H1 (cell line): Measurements from ENCODE around the gene RWDD1. TPM values are rescaled to one million over a fixed set of nuclear protein-coding genes. Genes with fewer than 3 reads are reported as not detected.

Experiments
- CTCF ChIA-PET: fragments of 300-600 bp; sonication (Branson Sonifier 250); formaldehyde crosslinking; loops from one replicate; lab custom pipeline; 2021; ENCODE audit not compliant: partially characterized antibody; lab: Charles Lee
- POLR2A ChIA-PET: fragments of 300-600 bp; sonication (Branson Sonifier 250); formaldehyde crosslinking; loops from one replicate; lab custom pipeline; 2021; ENCODE audit warnings: inconsistent platforms; ENCODE audit not compliant: partially characterized antibody; lab: Charles Lee
- DNase-seq, 2 experiments: peaks; one replicate each; pipeline versions ENCODE4 v3.0.0 to v3.0.0-alpha.2; 2010 to 2022; ENCODE audit warnings: low spot score in 2 of 2, low read depth in 1 of 2, mixed read lengths in 1 of 2
- FAIRE-seq: peaks from 2 replicates; lab custom pipeline; 2011; peaks lifted over from hg19 to GRCh38; lab: Jason Lieb, UNC
- H2AFZ ChIP-seq: 2 replicates; pipeline ENCODE4 v1.8.1; 2012; ENCODE audit warnings: low read length, inconsistent platforms
- H2AK5ac ChIP-seq: 2 replicates; pipeline ENCODE4 v1.6.1; 2013; ENCODE audit warnings: low read depth, low read length
- H2BK120ac ChIP-seq: replicated peaks from 2 replicates; pipeline ENCODE3; 2013; ENCODE audit warnings: low read depth, low read length, inconsistent platforms
- H2BK12ac ChIP-seq: 2 replicates; pipeline ENCODE4 v1.6.1; 2013; ENCODE audit warnings: low read depth, low read length
- H2BK15ac ChIP-seq: 2 replicates; pipeline ENCODE4 v1.6.1; 2013; ENCODE audit warnings: low read length
- H2BK20ac ChIP-seq: 2 replicates; pipeline ENCODE4 v1.6.1; 2013; ENCODE audit warnings: low read length
- H2BK5ac ChIP-seq: 2 replicates; pipeline ENCODE4 v1.6.1; 2013; ENCODE audit warnings: low read depth, low read length
- H3K14ac ChIP-seq: 2 replicates; pipeline ENCODE4 v1.6.1; 2013; ENCODE audit warnings: inconsistent platforms; ENCODE audit not compliant: insufficient read length
- H3K18ac ChIP-seq: 2 replicates; pipeline ENCODE4 v1.6.1; 2013; ENCODE audit warnings: low read length; ENCODE audit errors: extremely low read depth
- H3K23ac ChIP-seq: 2 replicates; pipeline ENCODE4 v1.6.1; 2013; ENCODE audit warnings: inconsistent platforms; ENCODE audit not compliant: insufficient read length
- H3K23me2 ChIP-seq: 2 replicates; pipeline ENCODE4 v1.6.1; 2013; ENCODE audit warnings: low read depth, low read length
- H3K27ac ChIP-seq: 2 replicates; pipeline ENCODE4 v1.6.1; 2011; ENCODE audit warnings: low read depth, low read length, inconsistent platforms
- H3K27me3 ChIP-seq, 4 experiments: replicated peaks in 1 of 4; 1 replicate in 1 of 4; 2 replicates in 3 of 4; pipeline versions ENCODE4 v1.6.1 to v1.8.1; 2011 to 2013; ENCODE audit warnings: low read length in 3 of 4, mild to moderate bottlenecking in 3 of 4, inconsistent platforms in 2 of 4, mixed read lengths in 2 of 4, moderate library complexity in 1 of 4; ENCODE audit not compliant: control insufficient read depth in 3 of 4, insufficient read depth in 3 of 4; ENCODE audit errors: extremely low read depth in 1 of 4
- H3K36me3 ChIP-seq, 4 experiments: 2 replicates each; pipeline versions ENCODE4 v1.6.1 to v1.8.1; 2011 to 2013; ENCODE audit warnings: mild to moderate bottlenecking in 4 of 4, low read length in 3 of 4, moderate library complexity in 2 of 4, control low read depth in 1 of 4, inconsistent platforms in 1 of 4; ENCODE audit not compliant: insufficient read depth in 4 of 4, control insufficient read depth in 2 of 4
- H3K4ac ChIP-seq: replicated peaks from 2 replicates; pipeline ENCODE3; 2013; ENCODE audit warnings: low read length, low read depth, mixed read lengths, inconsistent platforms; ENCODE audit not compliant: insufficient read length
- H3K4me1 ChIP-seq, 4 experiments: replicated peaks in 1 of 4; 1 replicate in 1 of 4; 2 replicates in 3 of 4; pipeline versions ENCODE4 v1.6.1 to v1.8.1; 2011 to 2013; ENCODE audit warnings: low read length in 3 of 4, inconsistent platforms in 2 of 4, mixed read lengths in 1 of 4; ENCODE audit not compliant: insufficient read depth in 4 of 4, control insufficient read depth in 3 of 4
- H3K4me2 ChIP-seq, 2 experiments: 2 replicates each; pipeline versions ENCODE4 v1.6.1 to v1.8.1; 2011 to 2013; ENCODE audit warnings: low read depth in 2 of 2, low read length in 2 of 2, control low read depth in 1 of 2, inconsistent platforms in 1 of 2, mild to moderate bottlenecking in 1 of 2; ENCODE audit not compliant: insufficient read depth in 1 of 2
- H3K4me3 ChIP-seq, 4 experiments: fragments of 200-600, 300-600 bp in 1 of 4; sonication (generic), shearing (Covaris generic), sonication (Bioruptor Twin) in 1 of 4; 2 replicates each; pipeline versions ENCODE4 v1.5.1 to v1.8.1; 2011 to 2016; ENCODE audit warnings: low read length in 4 of 4, low read depth in 3 of 4, control low read depth in 2 of 4, inconsistent platforms in 2 of 4, mild to moderate bottlenecking in 2 of 4, mixed read lengths in 1 of 4, moderate library complexity in 1 of 4; ENCODE audit not compliant: insufficient read depth in 2 of 4; ENCODE audit errors: extremely low read depth in 1 of 4
- H3K56ac ChIP-seq: replicated peaks from 2 replicates; pipeline ENCODE3; 2013; ENCODE audit warnings: low read depth, mild to moderate bottlenecking, mixed read lengths, low read length, inconsistent platforms; ENCODE audit not compliant: insufficient read length
- H3K79me1 ChIP-seq: 2 replicates; pipeline ENCODE4 v1.6.1; 2013; ENCODE audit warnings: low read depth, low read length, control low read depth
- H3K79me2 ChIP-seq, 2 experiments: 2 replicates each; pipeline versions ENCODE4 v1.6.1 to v1.8.1; 2012 to 2013; ENCODE audit warnings: low read length in 2 of 2, mild to moderate bottlenecking in 2 of 2, inconsistent platforms in 1 of 2; ENCODE audit not compliant: insufficient read depth in 2 of 2, control insufficient read depth in 1 of 2
- H3K9ac ChIP-seq, 4 experiments: replicated peaks in 1 of 4; 1 replicate in 1 of 4; 2 replicates in 3 of 4; pipeline versions ENCODE4 v1.6.1 to v1.8.1; 2011 to 2013; ENCODE audit warnings: low read depth in 3 of 4, low read length in 3 of 4, control low read depth in 2 of 4, mild to moderate bottlenecking in 2 of 4, moderate library complexity in 2 of 4, inconsistent platforms in 1 of 4; ENCODE audit errors: extremely low read depth in 1 of 4
- H3K9me3 ChIP-seq, 2 experiments: 2 replicates each; pipeline versions ENCODE4 v1.6.1 to v1.8.1; 2012 to 2013; ENCODE audit warnings: mild to moderate bottlenecking in 2 of 2, moderate library complexity in 2 of 2, control low read depth in 1 of 2, inconsistent platforms in 1 of 2, low read depth in 1 of 2, low read length in 1 of 2, mixed read lengths in 1 of 2; ENCODE audit not compliant: insufficient read depth in 2 of 2
- H4K20me1 ChIP-seq, 2 experiments: replicated peaks in 1 of 2; 2 replicates each; pipeline versions ENCODE3 to v1.8.1; 2011 to 2013; ENCODE audit warnings: inconsistent platforms in 2 of 2, low read length in 2 of 2, mild to moderate bottlenecking in 1 of 2; ENCODE audit not compliant: insufficient read depth in 2 of 2, control insufficient read depth in 1 of 2
- H4K5ac ChIP-seq: 2 replicates; pipeline ENCODE4 v1.6.1; 2013; ENCODE audit warnings: low read length, low read depth, mixed read lengths, inconsistent platforms; ENCODE audit not compliant: insufficient read length
- H4K8ac ChIP-seq: 2 replicates; pipeline ENCODE4 v1.8.0; 2013; ENCODE audit warnings: mild to moderate bottlenecking, moderate library complexity, low read length, inconsistent platforms; ENCODE audit not compliant: insufficient read depth; ENCODE audit errors: extremely low read depth
- H4K91ac ChIP-seq: replicated peaks from 2 replicates; pipeline ENCODE3; 2013; ENCODE audit warnings: low read length, mixed read lengths, inconsistent platforms; ENCODE audit not compliant: insufficient read length
- E2F6 ChIP-seq: IDR thresholded peaks from 2 replicates; pipeline ENCODE4 v1.6.1; 2012; ENCODE audit warnings: inconsistent platforms
- RBBP5 ChIP-seq: IDR thresholded peaks from 2 replicates; pipeline ENCODE4 v1.7.1; 2012; ENCODE audit warnings: low read depth, mild to moderate bottlenecking, inconsistent platforms, low read length, moderate library complexity, borderline replicate concordance
- SIN3A ChIP-seq, 2 experiments: IDR thresholded peaks in 1 of 2; conservative IDR thresholded peaks in 1 of 2; 2 replicates each; pipeline ENCODE4 v1.6.1; 2011 to 2012; ENCODE audit warnings: low read length in 2 of 2, improper control_type of control experiment in 1 of 2, low read depth in 1 of 2, mild to moderate bottlenecking in 1 of 2
- TAF7 ChIP-seq: optimal IDR thresholded peaks from 2 replicates; pipeline ENCODE3; 2011; ENCODE audit warnings: low read depth, mild to moderate bottlenecking, inconsistent platforms, low read length, moderate library complexity, borderline replicate concordance
- WGBS, 2 experiments: shearing (Covaris generic) in 1 of 2; methylation state at CpG; one replicate each; pipeline versions ENCODE4 v1.1.6 to v1.1.7; 2013 to 2015; ENCODE audit warnings: low lambda C conversion rate in 2 of 2, mixed read lengths in 2 of 2, inconsistent platforms in 1 of 2, low coverage in 1 of 2, missing lambda C conversion rate in 1 of 2; ENCODE audit not compliant: insufficient replicate concordance in 2 of 2, insufficient coverage in 1 of 2, insufficient read length in 1 of 2; ENCODE audit errors: extremely low coverage in 1 of 2, missing lambda C conversion rate in 1 of 2; 5-methylcytosine and 5-hydroxymethylcytosine counted together
- polyA plus RNA-seq, 7 experiments: library from polyadenylated mRNA; depleted of rRNA in 3 of 7; stranded (reverse) in 5 of 7; unstranded in 2 of 7; fragments of >200 nt in 5 of 7; fragments of 200-250 nt in 2 of 7; gene quantifications; 1 replicate in 5 of 7; 2 replicates in 1 of 7; 4 replicates in 1 of 7; pipeline versions ENCODE4 v1.2.1 to v1.2.3, GENCODE V29; 2011 to 2013; ENCODE audit warnings: missing spikeins in 2 of 7, mixed read lengths in 2 of 7
- total RNA-seq: library from RNA; stranded (reverse); fragmentation: NEBNext Ultra II Directional; extraction: Animal tissue kit (Norgen Biotek cat#: 25700); gene quantifications from 2 replicates; pipeline ENCODE4 v1.2.1, GENCODE V29; 2021

Gene RWDD1
- total and polyA plus RNA-seq, 2 of the 8 experiments (the other 6 are each of a cell fraction or from before 2014, with no cell fraction given): 19.5 to 35.2 TPM

DNA sequence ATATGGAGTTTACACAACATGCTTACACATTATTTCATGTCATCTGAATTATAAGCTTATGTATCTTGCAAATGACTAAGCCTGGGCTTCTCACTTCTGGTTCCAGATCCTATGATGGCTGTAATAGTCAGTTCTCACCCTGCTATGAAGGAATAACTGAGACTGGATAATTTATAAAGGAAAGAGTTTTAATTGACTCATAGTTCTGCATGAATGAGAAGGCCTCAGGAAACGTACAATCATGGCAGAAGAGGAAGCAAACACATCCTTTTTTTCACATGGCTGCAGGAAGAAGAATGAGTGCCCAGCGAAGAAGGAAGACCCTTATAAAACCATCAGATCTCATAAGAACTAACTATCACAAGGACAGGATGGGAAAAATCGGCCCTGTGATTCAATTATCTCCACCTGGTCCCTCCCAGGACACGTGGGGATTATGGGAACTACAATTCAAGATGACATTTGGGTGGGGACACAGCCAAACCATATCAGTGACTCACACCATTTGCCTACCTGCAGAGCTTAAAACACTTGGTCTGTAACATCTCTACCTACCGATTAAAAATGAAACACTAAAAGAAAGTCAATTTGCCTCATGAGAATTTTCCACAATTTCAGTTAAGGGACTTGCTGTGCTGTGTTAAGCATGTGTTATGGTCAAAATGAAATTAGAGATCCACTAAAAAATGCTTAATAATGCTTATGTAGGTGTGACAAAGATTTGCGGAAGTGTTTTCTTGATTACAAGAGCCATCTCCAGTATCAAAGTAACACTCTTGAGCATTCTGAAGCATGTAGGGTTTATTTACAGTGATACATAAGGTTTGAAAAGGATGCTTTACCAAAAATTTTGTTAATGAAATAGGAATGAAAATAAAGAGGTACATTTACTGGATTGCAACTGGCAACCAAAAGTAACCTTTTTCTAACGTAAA lies 2.2 kb upstream of the RWDD1 start:
- DNase-seq (no peak), FAIRE-seq (no peak)
- H3K4me2 ChIP-seq: no peak overlapping the region; a peak in 1 of 4 replicates
- no peak overlapping the region for H3K56ac ChIP-seq
- H3K9ac ChIP-seq: no peak overlapping the region
- ChIA-PET POLR2A (no interaction called here), CTCF (interaction anchor here (0.6 to 5.9 kb wide), 9 partner anchors 9 to 300 kb away, joined by 3 to 59 read pairs (median 5); partner anchors contain the start of gene CALHM4)
- no peak overlapping the region for H2BK20ac ChIP-seq
- H3K79me1 ChIP-seq: peaks cover 2% of the 10 kb centered on the region; the same call in 1 of the 2 replicates
- no peak overlapping the region for H2BK120ac ChIP-seq
- no peak overlapping the region for H3K27ac ChIP-seq
- no peak overlapping the region for H4K91ac ChIP-seq
- no peak overlapping the region for H2BK12ac ChIP-seq
- no peak for TF ChIP-seq SIN3A (conservative IDR thresholded peaks at IDR 0.05 in 1 of 2, IDR thresholded peaks at IDR 0.05 in 1 of 2; ENCODE audit: low read depth in 1 of 2, low read length in 2 of 2)
- no peak for TF ChIP-seq RBBP5
- TF ChIP-seq TAF7: no peak
- TF ChIP-seq E2F6: no peak
- no peak overlapping the region for H4K5ac ChIP-seq
- peaks cover 3% of the 10 kb centered on the region; the same call in 1 of the 2 replicates for H3K23me2 ChIP-seq
- H2BK5ac ChIP-seq: no peak overlapping the region
- H3K9me3 ChIP-seq: no peaks in the 10 kb centered on the region
- H3K4me3 ChIP-seq: no peak overlapping the region
- H3K23ac ChIP-seq: no peak overlapping the region
- H2AK5ac ChIP-seq: no peak overlapping the region
- H2AFZ ChIP-seq: no peak overlapping the region
- peaks cover 0 to 3% of the 10 kb centered on the region in 2 experiments for H4K20me1 ChIP-seq
- H3K27me3 ChIP-seq: no peaks in the 10 kb centered on the region
- H3K4me1 ChIP-seq: peaks cover 0 to 3% (median 1%) of the 10 kb centered on the region in 4 experiments; a peak in 3 of 7 replicates
- H3K4ac ChIP-seq: no peak overlapping the region
- H3K36me3 ChIP-seq: no peaks in the 10 kb centered on the region
- H4K8ac ChIP-seq: no peak overlapping the region
- no peak overlapping the region for H3K18ac ChIP-seq
- H3K14ac ChIP-seq: no peak overlapping the region
- H3K79me2 ChIP-seq: peaks cover 5 to 32% of the 10 kb centered on the region in 2 experiments; a peak in 3 of 4 replicates
- 76% methylated on average over 7 of the region's 7 CpGs; no CpG with 5 or more reads in 1 of the 2 experiments for WGBS, 2 experiments
- no peak overlapping the region for H2BK15ac ChIP-seq
